Smooth muscle cell of the coronary artery (primary cell): Measurements from ENCODE around the gene SLC16A6. TPM values are rescaled to one million over a fixed set of nuclear protein-coding genes. Genes with fewer than 3 reads are reported as not detected.

Source experiments
- total RNA-seq: library from RNA; depleted of rRNA; stranded (reverse); fragments of >200 nt; gene quantifications from 2 replicates; pipeline ENCODE4 v1.2.3, GENCODE V29; 2014; ENCODE audit warnings: low replicate concordance

The SLC16A6 gene
- total RNA-seq, result 0.15 and 2.2 TPM in 2 replicates

DNA sequence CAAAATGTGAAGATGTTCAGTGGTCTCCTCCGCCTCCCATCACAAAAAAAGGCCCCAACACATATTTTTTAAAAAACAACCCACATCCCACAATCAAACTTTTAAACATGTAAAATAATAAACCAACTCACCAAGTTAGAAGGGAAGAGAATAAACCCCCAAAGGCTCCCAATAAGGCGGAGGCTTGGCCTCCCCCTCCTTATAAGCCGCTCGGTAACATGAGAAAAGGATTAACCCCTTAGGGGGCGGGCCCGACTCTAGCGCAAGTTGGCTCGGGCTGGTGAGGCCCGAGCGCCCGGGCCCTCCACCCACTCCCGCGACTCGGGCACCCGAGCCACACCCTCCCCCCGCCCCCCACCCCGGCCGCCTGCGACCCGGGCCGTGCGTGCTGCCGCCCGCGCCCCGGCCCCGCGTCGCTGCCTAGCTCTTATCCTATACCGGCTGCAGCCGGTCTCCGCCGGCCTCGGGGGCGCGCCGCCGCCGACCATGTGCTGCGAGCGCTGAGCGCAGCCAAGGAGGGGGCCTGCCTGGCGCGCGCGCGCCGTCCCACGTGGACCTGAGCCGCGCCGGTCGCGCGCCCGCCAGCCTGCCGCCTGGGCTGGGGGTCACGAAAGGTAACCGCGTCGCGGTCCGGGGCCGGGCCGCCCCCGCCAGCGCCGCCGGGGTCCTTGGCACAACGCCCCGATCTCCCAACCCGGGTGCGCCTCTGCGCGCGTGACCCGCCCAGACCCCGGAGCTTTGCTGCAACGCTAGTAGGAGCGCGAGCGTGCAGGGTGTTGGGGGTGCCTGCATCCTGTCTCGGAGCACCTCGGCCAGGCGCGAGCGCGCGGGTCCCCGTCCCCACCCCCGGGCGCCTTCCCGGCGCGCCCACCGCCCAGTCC lies at the start of gene SLC16A6, which contains the start of gene ARSG:
Gene SLC16A6, minus strand, starts transcription at position 173 of the 881 bp plus-strand sequence. CDS start 12,807 bp downstream, outside the sequence.
Gene ARSG, plus strand, starts transcription at position 541 of the 881 bp plus-strand sequence. CDS start 15,999 bp downstream, outside the sequence.

DNA sequence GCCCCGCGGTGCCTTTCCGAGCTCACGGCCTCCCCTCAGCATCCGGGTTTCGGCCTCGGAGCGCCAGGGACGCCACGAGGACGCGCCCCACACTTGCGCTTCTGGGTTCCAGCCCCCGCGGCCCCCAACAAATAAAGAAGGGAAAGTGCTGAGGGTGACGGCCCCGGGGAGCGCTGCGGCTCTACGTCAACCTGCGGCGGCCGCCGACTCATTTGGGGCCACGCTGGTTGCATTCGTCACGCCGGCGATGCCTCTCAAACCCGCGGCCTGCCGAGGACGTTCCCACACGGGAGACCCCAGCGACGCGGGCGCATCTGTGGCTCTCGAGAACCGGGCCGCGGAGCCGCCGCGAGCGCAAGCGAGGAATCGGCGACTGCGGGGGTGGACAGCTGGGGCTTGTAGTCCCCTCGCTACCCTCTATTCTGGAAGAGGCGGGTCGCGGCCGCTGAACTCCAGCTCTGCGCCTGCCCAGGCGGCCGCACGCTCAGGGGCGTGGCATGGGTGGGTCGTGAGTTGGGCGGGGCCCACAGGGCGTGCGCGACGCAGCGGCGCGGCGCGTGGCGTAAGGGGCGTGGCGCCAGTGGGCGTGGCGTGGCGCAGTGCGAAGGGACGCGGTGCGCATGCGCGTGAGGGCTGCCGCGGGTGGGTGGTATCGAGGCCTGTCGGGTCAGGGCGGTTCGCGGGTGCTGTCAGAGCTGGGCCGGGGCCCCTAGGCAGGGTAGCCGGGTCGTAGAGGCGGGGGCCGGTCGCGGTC lies 43.3 kb downstream of the SLC16A6 start, which contains the start of gene AMZ2:
Gene AMZ2, plus strand, starts transcription at position 599 of the 754 bp plus-strand sequence. CDS start 2,145 bp downstream, outside the sequence.

Other genes with a start within 250 kb of the SLC16A6 start
- 48.1 and 61.9 TPM in 2 replicates for gene AMZ2, start 43.1 kb downstream of the SLC16A6 start, total RNA-seq
- 0.98 and 5.1 TPM in 2 replicates for gene ARSG, start 368 bp upstream of the SLC16A6 start, total RNA-seq
- 132 and 361 TPM in 2 replicates for gene WIPI1, start 166.4 kb upstream of the SLC16A6 start, total RNA-seq
- 200 and 635 TPM in 2 replicates for gene PRKAR1A, start 221.3 kb upstream of the SLC16A6 start, total RNA-seq